DMS53 treated with DMSO at 0.1 percent for 48 hours (cell line): ENCODE measurements around the gene INSIG1.

Experiments used
- DNase-seq: peaks from one replicate; lab custom pipeline; 2025; ENCODE audit not compliant: unreplicated experiment; lab: John Stamatoyannopoulos, UW

The INSIG1 gene

DNA sequence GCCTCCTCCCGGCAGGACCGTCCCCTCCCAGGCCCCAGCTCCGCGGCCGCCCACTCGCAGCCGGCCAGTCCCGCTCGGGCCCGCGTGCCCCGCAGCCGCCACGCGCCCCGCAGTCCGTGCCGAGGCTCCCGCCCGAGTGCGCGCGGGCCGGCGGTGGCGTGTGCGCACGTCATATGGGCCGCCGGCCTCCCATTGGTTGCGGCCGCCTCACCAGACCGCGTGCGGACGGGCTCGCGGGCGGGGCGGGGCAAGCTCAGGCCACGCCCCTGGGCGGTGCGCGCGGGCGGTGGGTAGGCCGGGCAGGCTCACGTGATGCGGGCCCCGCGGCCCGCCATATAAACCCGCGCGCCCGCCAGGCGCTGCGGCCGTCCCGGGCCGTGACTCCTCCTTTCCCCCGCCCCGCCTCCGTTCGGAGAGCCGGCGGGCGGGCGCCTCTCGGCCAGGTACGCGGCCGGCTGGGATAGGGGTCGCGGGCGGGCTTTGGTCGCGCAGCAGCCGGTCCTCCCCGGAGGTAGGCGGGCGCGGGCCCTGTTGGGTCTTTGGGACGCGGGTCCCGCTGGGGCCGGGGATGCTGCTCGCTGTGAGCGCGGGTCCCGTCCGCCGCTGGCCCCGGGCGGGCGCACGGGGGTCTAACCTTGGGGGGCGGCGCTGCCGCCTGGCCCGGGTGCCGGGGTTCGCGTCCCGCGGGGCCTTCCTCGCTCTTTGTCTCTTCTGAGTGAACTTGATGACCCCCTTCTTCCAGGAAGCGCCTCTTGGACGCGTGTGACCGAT, at the start of gene INSIG1:
INSIG1 (plus strand) TSS at position 362 of the 771 bp plus-strand sequence; CDS start at position 770, 408 bp downstream.
- DNase-seq: peak; percentile 87

DNA sequence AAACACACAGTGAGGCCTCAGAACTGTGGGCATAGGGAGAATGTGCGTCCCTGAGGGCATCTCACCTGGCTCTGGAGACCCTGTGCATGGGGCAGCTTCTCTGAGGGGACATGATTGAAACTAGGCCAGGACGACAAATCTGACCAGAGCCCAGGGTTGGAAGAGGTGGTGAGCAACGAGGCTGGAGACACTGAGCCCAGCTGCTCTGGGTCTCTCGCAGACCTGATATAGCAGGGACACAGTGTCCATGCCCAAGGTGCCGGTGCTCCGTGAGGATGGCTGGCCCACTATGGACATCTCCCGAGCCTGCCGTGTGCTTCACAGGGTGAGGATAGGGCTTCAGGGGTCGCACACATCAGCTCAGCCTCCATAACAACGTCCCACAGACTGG, 49.3 kb upstream of the INSIG1 start:
- DNase-seq: no peak

GRCh38 chr7:155251831-155252230, 45.8 kb upstream of the INSIG1 start:
- DNase-seq: no peak

DNA sequence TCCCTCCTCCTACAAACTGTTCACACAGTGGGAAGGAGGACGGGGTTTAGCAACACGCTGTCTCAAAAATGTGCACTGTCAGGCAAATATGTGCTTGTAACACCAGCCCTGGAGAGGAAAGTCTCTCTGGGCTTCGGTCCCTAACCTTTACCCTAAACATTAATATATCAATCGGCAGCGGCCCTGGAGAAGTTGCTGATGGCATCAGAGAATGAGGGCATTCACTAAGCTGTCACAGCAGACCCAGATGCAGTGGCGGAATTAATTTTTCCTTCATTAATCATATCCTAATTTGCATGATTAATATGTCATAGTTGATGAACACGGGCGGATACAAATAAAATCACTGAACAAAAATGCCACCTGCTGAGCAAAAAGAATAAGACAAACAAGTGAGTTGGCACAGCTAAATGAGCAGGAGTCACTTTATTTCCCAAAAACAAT, 45.2 kb upstream of the INSIG1 start:
- no peak for DNase-seq

- DNase-seq: no peak
Measured at GRCh38 chr7:155252892-155253501, 44.7 kb upstream of the INSIG1 start.

- DNase-seq: no peak
Measured at GRCh38 chr7:155254018-155254417, 43.7 kb upstream of the INSIG1 start.

DNA sequence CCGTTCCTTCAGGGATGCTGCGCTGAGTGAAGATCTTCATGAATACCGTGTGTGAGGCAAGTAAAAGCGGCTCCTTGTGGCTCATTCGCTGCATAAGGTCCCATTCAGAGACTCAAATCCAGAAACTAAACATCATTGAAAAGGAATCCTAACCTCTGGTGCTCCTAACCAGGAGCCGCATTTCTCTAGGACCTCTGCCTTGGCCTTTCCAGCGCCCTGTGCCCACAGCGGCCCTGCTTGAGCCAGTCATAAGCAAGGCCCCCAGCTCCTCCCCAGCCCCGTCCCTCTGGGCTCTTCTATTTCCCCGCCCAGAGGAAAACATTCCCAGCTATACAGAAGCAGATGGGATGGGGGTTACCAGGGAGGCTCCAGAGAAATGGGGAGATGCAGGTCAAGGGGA, 42.6 kb upstream of the INSIG1 start:
- DNase-seq: no peak

DNA sequence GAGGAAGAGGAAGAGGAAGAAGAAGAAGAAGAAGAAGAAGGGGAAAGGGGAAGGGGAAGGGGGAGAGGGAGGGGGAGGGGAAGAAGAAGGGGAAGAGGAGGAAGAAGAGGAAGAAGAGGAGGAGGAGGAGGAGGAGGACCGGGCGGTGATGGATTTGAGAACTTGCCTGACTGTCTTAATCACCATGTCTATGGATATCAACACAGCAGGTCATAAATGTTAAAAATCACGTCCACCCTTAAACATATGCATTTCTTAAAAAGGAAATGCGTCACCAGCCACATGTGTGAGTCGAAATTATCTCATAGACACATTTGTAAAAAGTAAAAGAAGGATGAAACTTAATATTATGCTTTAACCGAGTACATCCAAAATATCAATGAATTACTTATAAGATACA, 42.1 kb upstream of the INSIG1 start:
- no peak for DNase-seq

GRCh38 chr7:155256081-155256760, 41.5 kb upstream of the INSIG1 start:
- DNase-seq: no peak

DNA sequence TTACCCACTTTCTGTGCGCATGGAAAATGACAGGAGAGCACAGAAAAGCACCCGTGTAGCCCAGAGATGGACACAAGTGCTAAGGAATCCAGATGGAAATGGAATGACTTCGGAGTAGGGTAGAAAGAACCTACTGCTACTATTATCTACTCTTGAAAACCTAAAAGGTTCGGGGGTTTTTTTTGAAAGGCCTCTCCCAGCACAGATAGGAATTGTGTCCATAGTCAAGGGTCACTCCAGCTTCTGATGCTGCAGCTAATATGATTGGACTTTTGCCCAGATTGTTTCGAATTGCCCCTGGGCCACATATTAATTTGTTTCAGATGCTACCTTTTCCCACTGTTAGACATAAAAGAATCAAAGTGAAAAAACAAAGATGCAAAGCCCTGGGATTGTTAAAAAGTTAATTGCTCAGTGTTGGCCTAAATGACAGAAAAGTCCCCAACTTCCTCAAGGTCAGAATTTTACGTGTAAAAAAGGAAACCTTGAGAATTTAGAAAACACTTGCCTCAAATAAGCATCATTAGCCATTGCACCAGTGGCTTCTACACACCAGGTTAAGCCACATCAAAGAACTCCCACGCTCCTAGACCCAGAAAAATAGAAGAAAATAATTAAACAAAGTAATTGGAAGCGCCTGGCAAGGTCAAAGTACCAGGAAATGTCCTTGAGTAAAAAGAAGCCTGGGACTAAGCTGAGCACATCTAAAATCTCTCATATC, 40.8 kb upstream of the INSIG1 start:
- no peak for DNase-seq

- DNase-seq: no peak
Measured at GRCh38 chr7:155257482-155258225, 40.0 kb upstream of the INSIG1 start.

DNA sequence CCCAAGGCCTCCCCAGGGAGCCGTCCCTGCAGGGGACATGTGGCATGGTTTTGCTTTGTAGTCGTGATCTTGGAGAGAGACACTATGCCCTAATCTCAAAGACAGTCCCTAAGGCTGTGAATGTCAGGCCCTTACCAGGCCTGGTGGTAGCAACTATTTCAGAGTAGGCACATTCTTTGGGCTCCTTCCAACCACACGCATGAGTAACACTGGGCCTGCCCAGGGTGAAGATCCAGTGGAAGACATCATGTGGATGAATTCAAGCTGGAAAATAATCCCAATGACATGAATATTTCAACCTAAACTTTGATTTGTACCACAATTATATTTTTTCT, 39.5 kb upstream of the INSIG1 start:
- DNase-seq: no peak

- no peak for DNase-seq
Measured at GRCh38 chr7:155259866-155260497, 37.7 kb upstream of the INSIG1 start.

DNA sequence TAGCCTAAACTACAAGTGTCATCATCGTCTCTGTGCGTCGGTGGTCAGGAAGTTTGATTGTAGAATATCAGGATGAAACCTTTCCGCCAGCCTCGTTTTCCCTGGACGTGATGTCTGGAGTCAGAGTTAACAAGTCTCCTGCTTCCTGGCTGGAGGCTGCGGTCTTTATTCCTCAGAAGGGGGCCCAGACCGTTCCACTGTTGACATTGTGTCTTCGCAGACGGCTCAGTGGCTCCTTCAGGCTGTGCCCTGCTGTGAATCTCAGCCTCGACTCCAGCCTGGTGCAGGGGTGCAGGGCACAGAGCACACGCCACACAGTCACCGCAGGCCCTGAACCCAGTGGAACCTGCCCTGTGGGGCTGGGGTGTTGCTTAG, 37.2 kb upstream of the INSIG1 start:
- DNase-seq: no peak

- DNase-seq: no peak
Measured at GRCh38 chr7:155261031-155261985, 36.4 kb upstream of the INSIG1 start.

- no peak for DNase-seq
Measured at GRCh38 chr7:155262031-155262430, 35.6 kb upstream of the INSIG1 start.

DNA sequence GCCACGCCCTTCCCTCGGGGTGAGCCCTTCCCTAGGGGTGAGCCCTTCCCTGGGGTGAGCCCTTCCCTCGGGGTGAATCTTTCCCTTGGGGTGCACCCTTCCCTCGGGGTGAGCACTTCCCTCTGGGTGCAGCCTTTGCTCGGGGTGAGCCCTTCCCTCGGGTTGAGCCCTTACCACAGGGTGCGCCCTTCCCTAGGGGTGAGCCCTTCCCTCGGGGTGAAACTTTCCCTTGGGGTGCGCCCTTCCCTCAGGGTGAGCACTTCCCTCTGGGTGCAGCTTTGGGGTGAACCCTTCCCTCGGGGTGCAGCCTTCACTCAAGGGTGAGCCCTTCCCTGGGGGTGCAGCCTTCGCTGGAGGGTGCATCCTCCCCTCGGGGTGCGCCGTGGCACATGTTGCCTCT, 34.6 kb upstream of the INSIG1 start:
- DNase-seq: no peak

DNA sequence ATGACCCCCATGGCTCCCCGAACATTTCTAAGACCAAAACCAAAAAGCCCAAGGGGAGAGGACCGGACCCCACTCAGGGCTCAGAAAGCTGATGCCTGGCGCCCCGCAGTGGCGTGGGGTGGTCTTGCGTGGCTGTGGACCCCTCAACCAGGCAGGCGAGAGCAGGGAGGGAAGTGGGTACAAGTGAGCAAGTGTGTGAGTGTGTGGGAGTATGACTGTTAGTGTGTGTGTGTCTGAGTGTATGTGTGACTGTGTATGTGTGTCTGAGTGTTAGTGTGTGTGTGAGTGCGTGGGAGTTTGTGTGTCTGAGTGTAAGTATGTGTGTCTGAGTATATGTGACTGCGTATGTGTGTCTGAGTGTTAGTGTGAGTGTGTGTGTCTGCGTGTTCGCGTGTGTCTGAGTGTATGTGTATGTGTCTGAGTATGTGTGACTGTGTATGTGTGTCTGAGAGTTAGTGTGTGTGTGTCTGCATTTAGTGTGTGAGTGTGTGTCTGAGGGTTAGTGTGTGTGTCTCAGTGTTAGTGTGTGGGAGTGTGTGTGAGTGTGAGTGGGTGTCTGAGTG, 34.0 kb upstream of the INSIG1 start:
- no peak for DNase-seq

DNA sequence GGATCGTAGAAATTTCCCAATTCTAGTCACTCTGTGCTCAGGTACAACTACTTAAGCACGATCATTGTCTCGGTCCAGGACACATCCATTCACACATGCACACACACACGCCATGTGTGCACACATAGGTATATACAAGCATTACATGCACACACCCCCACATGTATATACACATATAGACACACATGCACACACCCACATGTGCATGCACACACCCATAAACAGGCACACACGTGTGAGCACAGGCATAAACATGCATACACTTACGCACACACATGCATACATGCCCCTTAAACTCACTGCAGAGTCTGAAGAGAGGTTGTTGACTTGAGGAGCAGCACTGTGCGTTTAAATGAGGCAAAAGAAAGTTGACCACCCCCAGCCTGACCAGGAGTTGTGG, 32.5 kb upstream of the INSIG1 start:
- DNase-seq: no peak
